ENCODE measurements around the gene TAF3. TPM values are rescaled to one million over a fixed set of nuclear protein-coding genes. Genes with fewer than 3 reads are reported as not detected.

Gene TAF3
- polyA plus RNA-seq, 1 donor, result 5.0 TPM

DNA sequence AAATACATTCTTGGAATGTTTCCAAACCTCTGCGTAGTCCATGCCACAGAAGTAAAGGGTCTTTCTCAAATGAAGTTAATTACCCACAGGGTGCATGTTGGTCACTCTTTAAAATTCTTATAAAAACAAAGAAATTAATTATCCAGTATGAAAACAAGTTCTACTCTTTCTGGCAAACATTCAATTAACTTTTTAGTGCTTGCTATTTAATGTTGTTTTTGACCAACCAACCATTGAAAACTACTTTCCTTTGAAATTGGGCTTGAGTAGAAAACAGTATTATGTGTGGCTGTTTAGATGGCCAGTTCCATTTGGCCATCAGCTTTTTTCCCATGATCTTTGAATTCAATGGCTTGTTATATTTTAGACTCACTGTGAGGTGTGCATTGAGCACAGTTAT lies 83.0 kb downstream of the TAF3 start:
- Histone ChIP-seq H3K9me3 (ENCODE audit: control insufficient read depth, low read depth, low read length) (no peaks in the 10 kb centered on the region), H3K27me3 (ENCODE audit: control insufficient read depth, insufficient read depth, low read length) (no peaks in the 10 kb centered on the region), H3K4me3 (ENCODE audit: low read length) (no peak overlapping the region), H3K4me1 (ENCODE audit: control insufficient read depth, insufficient read depth, low read length) (no peaks in the 10 kb centered on the region), H3K36me3 (ENCODE audit: control insufficient read depth, insufficient read depth, low read length) (peaks cover 7% of the 10 kb centered on the region), H3K27ac (ENCODE audit: low read length) (no peak overlapping the region)
- no peak for DNase-seq
- WGBS (ENCODE audit: insufficient coverage, low lambda C conversion rate), result 67% methylated on average over 1 of the region's 1 CpG

DNA sequence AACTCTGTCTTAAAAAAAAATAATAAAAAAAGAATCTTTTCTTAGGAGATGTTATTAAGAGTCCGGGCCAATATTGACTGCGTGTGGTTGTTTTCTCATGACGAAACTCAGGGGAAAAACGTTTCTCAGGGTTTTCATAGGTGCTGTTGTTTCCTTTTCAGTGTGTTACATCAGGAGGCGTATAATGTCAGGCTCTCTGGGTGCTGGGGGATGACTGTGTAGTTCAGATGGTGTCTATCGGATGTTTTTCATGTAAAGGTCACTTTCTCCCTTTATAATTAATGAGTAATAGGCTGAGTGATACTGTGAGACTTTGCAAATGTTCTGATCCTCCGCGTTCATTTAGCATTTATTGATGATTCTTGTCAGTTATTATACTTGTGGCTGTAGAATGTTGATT lies 84.1 kb downstream of the TAF3 start:
- 100% methylated on average over 1 of the region's 8 CpGs for WGBS (ENCODE audit: insufficient coverage, low lambda C conversion rate)
- Histone ChIP-seq H3K4me1 (ENCODE audit: control insufficient read depth, insufficient read depth, low read length) (no peaks in the 10 kb centered on the region), H3K36me3 (ENCODE audit: control insufficient read depth, insufficient read depth, low read length) (no peaks in the 10 kb centered on the region), H3K27me3 (ENCODE audit: control insufficient read depth, insufficient read depth, low read length) (no peaks in the 10 kb centered on the region), H3K27ac (ENCODE audit: low read length) (no peak overlapping the region), H3K9me3 (ENCODE audit: control insufficient read depth, low read depth, low read length) (no peaks in the 10 kb centered on the region), H3K4me3 (ENCODE audit: low read length) (no peak overlapping the region)
- no peak for DNase-seq

DNA sequence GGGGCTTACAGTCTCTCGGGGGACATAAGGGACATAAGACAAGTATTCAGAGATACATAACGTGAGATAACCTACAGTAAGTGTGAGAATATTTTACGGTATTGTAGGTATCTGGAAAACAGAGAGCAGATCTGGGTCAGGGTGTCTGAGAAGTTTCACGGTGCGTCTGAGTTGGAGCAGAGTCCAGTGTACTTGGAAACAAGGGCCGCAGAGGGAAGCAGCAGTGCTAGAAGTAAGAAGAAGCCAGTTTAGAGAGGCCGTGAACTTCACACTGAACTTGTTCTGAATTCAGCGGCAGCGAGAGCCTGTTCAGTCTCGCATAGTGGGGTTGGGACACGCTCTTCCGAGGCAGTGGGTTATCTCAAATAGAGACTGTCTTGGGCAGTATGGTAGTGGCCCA lies 85.5 kb downstream of the TAF3 start:
- H3K9me3 ChIP-seq (ENCODE audit: control insufficient read depth, low read depth, low read length), result no peaks in the 10 kb centered on the region
- H3K4me1 ChIP-seq (ENCODE audit: control insufficient read depth, insufficient read depth, low read length), result peaks cover 6% of the 10 kb centered on the region
- H3K27me3 ChIP-seq (ENCODE audit: control insufficient read depth, insufficient read depth, low read length), result no peaks in the 10 kb centered on the region
- peak; percentile 45 to 77 for DNase-seq
- no peaks in the 10 kb centered on the region for H3K36me3 ChIP-seq (ENCODE audit: control insufficient read depth, insufficient read depth, low read length)
- H3K27ac ChIP-seq (ENCODE audit: low read length), result peak overlapping the region; percentile 29
- WGBS (ENCODE audit: insufficient coverage, low lambda C conversion rate), result no CpG with 5 or more reads among the region's 12 CpGs
- no peak overlapping the region for H3K4me3 ChIP-seq (ENCODE audit: low read length)

DNA sequence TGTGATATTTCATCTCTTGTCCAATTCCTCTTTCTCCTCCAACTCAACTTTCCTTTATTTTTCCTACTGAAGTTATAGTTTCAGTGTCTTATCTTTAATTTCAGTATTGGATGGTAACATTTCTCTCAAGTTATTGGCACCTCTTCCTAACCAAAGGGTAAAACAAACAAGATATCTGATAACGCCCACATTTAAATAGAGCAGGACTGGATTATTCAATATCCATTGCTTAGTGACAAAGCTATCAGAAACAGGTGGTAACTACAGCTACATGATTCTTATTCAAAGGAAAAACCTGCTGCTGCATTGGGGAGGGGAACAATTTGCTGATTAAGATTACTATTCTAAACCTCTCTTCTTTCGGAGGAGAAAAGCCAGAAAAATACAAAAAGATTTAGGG lies 87.8 kb downstream of the TAF3 start:
- no peak for DNase-seq
- Histone ChIP-seq H3K9me3 (ENCODE audit: control insufficient read depth, low read depth, low read length) (no peaks in the 10 kb centered on the region), H3K4me3 (ENCODE audit: low read length) (no peak overlapping the region), H3K27ac (ENCODE audit: low read length) (no peak overlapping the region), H3K36me3 (ENCODE audit: control insufficient read depth, insufficient read depth, low read length) (no peaks in the 10 kb centered on the region), H3K27me3 (ENCODE audit: control insufficient read depth, insufficient read depth, low read length) (no peaks in the 10 kb centered on the region), H3K4me1 (ENCODE audit: control insufficient read depth, insufficient read depth, low read length) (peaks cover 10% of the 10 kb centered on the region)
- no CpG with 5 or more reads among the region's 2 CpGs for WGBS (ENCODE audit: insufficient coverage, low lambda C conversion rate)

DNA sequence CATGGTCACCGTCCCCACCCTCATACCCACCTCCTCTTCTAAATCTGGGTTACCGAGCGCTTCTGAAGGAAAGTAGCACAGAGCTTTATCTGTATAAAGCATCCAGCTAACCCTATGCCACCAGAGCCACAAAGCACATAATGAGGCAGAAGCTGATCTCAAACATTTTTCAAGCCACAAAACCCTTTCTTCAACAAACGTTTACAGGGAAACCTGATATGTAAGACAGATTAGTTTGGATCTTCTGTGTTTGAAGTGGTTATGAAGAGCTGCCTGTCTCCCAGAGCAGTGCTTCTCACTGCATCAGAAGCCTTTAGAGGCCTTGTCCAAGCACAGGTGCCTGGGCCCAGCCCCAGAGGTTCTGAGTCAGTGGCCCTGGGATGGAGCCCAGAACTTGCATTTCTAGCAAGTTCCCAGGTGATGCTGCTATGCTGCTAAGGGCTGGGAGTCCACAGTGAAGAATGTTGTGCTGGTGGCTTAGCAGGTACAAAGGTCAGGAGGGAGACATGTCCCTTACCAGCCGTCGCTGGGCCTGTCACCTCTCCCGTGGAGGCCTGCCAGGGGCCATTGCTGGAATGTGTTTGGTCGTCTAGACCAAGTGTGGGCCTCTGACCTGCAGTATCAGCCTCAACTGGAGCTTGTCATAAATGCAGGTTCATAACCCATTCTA lies 90.4 kb downstream of the TAF3 start:
- Histone ChIP-seq H3K27me3 (ENCODE audit: control insufficient read depth, insufficient read depth, low read length) (no peaks in the 10 kb centered on the region), H3K36me3 (ENCODE audit: control insufficient read depth, insufficient read depth, low read length) (no peaks in the 10 kb centered on the region), H3K4me3 (ENCODE audit: low read length) (no peak overlapping the region), H3K9me3 (ENCODE audit: control insufficient read depth, low read depth, low read length) (no peaks in the 10 kb centered on the region), H3K4me1 (ENCODE audit: control insufficient read depth, insufficient read depth, low read length) (peaks cover 10% of the 10 kb centered on the region), H3K27ac (ENCODE audit: low read length) (peak overlapping the region; percentile 66)
- 100% methylated on average over 1 of the region's 8 CpGs for whole genome bisulfite sequencing (ENCODE audit: insufficient coverage, low lambda C conversion rate)
- peak; percentile 64 to 81 for DNase-seq

DNA sequence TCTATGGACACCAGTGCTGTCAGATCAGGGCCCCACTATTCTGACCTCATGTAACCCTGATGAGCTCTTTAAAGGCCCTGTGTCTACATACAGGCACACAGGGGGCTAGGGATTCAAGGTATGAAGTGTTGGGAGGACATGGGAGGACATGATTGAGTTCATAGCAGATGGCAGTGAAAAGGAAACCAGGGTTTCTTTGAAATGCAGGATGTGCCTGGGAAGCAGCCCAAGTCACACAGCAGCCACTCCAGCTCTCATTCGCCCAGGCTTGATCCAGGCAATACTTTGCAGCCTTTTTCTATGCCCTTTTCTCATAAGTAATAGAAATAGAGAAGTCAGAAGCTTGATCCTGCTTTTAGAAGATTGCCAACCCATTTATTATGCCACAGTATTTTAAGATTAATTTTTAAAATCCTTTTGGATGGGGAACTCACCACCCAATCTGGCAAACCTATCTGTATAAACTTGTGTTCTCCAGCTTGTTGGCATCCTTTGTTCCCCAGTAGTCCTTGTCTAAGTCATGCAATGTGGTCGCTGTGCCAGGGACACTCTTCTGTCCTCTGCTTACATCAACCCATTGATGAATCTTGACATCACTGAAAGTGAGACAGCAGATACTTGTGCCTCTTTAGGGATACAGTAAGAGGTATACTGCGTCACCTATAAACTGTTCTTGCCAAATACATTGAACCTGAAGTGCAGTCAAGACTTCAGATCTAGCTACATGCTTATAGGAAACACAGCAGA lies 95.0 kb downstream of the TAF3 start:
- Histone ChIP-seq H3K27me3 (ENCODE audit: control insufficient read depth, insufficient read depth, low read length) (no peaks in the 10 kb centered on the region), H3K4me1 (ENCODE audit: control insufficient read depth, insufficient read depth, low read length) (peaks cover 10% of the 10 kb centered on the region), H3K4me3 (ENCODE audit: low read length) (no peak overlapping the region), H3K36me3 (ENCODE audit: control insufficient read depth, insufficient read depth, low read length) (no peaks in the 10 kb centered on the region), H3K9me3 (ENCODE audit: control insufficient read depth, low read depth, low read length) (no peaks in the 10 kb centered on the region), H3K27ac (ENCODE audit: low read length) (no peak overlapping the region)
- whole genome bisulfite sequencing (ENCODE audit: insufficient coverage, low lambda C conversion rate), result no CpG with 5 or more reads among the region's 3 CpGs
- DNase-seq, result no peak

DNA sequence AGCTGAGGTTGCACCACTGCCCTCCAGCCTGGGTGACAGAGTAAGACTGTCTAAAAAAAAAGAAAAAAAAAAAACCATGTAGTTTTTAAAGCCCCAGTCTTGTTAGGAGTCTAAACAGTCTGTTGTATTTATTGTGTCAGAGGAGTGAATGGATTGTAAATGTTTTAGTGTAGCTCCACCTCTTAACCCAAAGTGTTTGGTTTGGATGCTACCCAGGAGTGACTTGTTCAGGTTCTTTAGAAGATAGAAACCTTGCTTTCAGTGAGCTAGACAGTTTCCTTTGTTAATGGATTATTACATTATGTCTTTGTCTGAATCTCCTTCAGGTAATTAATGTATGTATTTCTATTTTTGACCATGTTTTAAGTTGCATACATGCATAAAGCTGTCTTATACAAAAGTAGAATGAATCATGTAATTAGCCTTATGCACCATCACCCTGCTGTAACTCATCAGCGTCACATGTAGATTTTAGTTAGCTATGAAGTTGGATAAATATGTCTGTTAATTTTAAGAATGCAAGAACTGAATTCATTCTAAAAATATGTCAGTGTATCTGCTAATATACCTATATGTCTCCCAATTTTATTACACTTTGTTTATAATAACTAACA lies 97.7 kb downstream of the TAF3 start:
- no peak overlapping the region for H3K27ac ChIP-seq (ENCODE audit: low read length)
- H3K4me1 ChIP-seq (ENCODE audit: control insufficient read depth, insufficient read depth, low read length), result no peaks in the 10 kb centered on the region
- no peak overlapping the region for H3K4me3 ChIP-seq (ENCODE audit: low read length)
- 100% methylated on average over 1 of the region's 1 CpG for WGBS (ENCODE audit: insufficient coverage, low lambda C conversion rate)
- H3K36me3 ChIP-seq (ENCODE audit: control insufficient read depth, insufficient read depth, low read length), result no peaks in the 10 kb centered on the region
- H3K27me3 ChIP-seq (ENCODE audit: control insufficient read depth, insufficient read depth, low read length), result no peaks in the 10 kb centered on the region
- H3K9me3 ChIP-seq (ENCODE audit: control insufficient read depth, low read depth, low read length), result no peaks in the 10 kb centered on the region
- DNase-seq, result no peak

DNA sequence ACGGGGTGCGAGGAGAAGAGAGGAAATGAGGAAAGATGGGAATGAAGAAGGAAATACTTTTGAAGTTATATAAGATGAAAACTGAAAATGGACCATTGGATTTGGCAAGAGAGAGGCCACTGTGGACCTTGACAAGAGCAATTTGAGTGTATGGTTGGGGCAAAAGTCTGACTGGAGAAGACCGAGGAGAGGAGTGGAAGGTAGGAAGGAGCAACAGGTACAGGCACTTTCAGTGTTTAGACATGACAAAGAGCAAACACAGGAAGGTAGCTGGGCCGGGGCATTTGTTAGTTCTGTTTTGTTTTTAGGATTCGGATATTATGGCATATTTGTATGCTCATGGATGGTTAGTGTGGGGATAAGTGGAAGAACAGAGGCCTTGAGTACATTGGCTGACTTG lies 99.4 kb downstream of the TAF3 start:
- no peak for DNase-seq
- Histone ChIP-seq H3K4me1 (ENCODE audit: control insufficient read depth, insufficient read depth, low read length) (no peaks in the 10 kb centered on the region), H3K36me3 (ENCODE audit: control insufficient read depth, insufficient read depth, low read length) (no peaks in the 10 kb centered on the region), H3K4me3 (ENCODE audit: low read length) (no peak overlapping the region), H3K27me3 (ENCODE audit: control insufficient read depth, insufficient read depth, low read length) (no peaks in the 10 kb centered on the region), H3K27ac (ENCODE audit: low read length) (no peak overlapping the region), H3K9me3 (ENCODE audit: control insufficient read depth, low read depth, low read length) (no peaks in the 10 kb centered on the region)
- 100% methylated on average over 3 of the region's 5 CpGs for WGBS (ENCODE audit: insufficient coverage, low lambda C conversion rate)

DNA sequence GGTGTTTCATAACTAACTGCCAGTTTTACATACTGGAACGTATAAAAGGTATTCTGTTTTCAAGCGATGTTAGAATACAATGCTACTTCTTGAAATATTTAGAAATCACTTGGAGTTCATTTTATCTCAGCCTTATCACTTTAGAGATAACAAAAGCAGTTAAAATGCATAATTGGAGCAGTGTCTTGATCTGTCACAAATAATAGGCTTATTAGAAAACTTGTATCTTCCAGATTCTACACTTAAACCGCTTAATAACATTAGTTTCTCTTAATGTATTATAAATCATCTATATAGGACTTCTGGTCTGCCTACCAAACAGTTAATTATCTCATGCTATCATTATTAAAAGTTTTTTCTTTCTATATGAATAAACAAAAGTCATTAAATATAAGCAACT lies 104.4 kb downstream of the TAF3 start:
- no peaks in the 10 kb centered on the region for H3K9me3 ChIP-seq (ENCODE audit: control insufficient read depth, low read depth, low read length)
- no peaks in the 10 kb centered on the region for H3K27me3 ChIP-seq (ENCODE audit: control insufficient read depth, insufficient read depth, low read length)
- no peak for DNase-seq
- H3K27ac ChIP-seq (ENCODE audit: low read length), result no peak overlapping the region
- no peaks in the 10 kb centered on the region for H3K4me1 ChIP-seq (ENCODE audit: control insufficient read depth, insufficient read depth, low read length)
- no peaks in the 10 kb centered on the region for H3K36me3 ChIP-seq (ENCODE audit: control insufficient read depth, insufficient read depth, low read length)
- H3K4me3 ChIP-seq (ENCODE audit: low read length), result no peak overlapping the region
- WGBS (ENCODE audit: insufficient coverage, low lambda C conversion rate), result 100% methylated on average over 1 of the region's 3 CpGs

DNA sequence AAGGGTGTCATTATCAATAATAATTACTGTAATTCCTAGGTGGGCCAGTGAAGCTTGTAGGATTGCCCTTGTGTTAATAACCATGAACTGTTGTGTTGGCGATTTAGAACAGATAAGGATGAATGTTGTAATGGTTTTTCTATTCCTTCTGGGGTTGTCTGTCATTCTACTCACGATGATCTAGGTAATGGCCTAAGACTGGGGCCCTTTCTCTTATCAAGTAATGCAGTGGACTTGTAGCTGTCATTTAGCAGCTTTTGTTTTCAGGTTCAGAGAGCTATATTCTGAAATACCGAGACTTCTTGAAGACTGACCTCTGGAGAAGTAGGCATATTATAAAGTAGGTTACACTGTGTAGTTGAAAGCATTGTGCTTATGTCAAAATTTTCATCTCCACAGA lies 110.2 kb downstream of the TAF3 start:
- Histone ChIP-seq H3K4me1 (ENCODE audit: control insufficient read depth, insufficient read depth, low read length) (peaks cover 16% of the 10 kb centered on the region), H3K27me3 (ENCODE audit: control insufficient read depth, insufficient read depth, low read length) (no peaks in the 10 kb centered on the region), H3K4me3 (ENCODE audit: low read length) (no peak overlapping the region), H3K9me3 (ENCODE audit: control insufficient read depth, low read depth, low read length) (no peaks in the 10 kb centered on the region), H3K27ac (ENCODE audit: low read length) (peak overlapping the region; percentile 58), H3K36me3 (ENCODE audit: control insufficient read depth, insufficient read depth, low read length) (no peaks in the 10 kb centered on the region)
- WGBS (ENCODE audit: insufficient coverage, low lambda C conversion rate), result no CpG with 5 or more reads among the region's 3 CpGs
- peak; percentile 54 to 80 for DNase-seq

All from large intestine (tissue), 3 donors.